Suprapubic skin (tissue), 4 donors: ENCODE results near the gene MICU1. TPM values are rescaled to one million over a fixed set of nuclear protein-coding genes. Genes with fewer than 3 reads are reported as not detected.

Experiments used
- DNase-seq, 2 donors: peaks; one replicate each; pipeline ENCODE4 v3.0.0-alpha.2; 2019; ENCODE audit warnings: low spot score in 2 of 2
- H3K27ac ChIP-seq: fragments of 200-600 bp; sonication (generic); one replicate; pipeline ENCODE4 v1.5.1; 2019
- H3K27me3 ChIP-seq: fragments of 200-600 bp; sonication (generic); one replicate; pipeline ENCODE4 v1.5.1; 2019
- H3K36me3 ChIP-seq: fragments of 200-600 bp; sonication (generic); one replicate; pipeline ENCODE4 v1.5.1; 2019
- H3K4me1 ChIP-seq: fragments of 200-600 bp; sonication (generic); one replicate; pipeline ENCODE4 v1.5.1; 2019
- H3K4me3 ChIP-seq: fragments of 200-600 bp; sonication (generic); one replicate; pipeline ENCODE4 v1.5.1; 2019; ENCODE audit warnings: mild to moderate bottlenecking
- H3K9me3 ChIP-seq: fragments of 200-600 bp; sonication (generic); one replicate; pipeline ENCODE4 v1.5.1; 2019
- CTCF ChIP-seq, 2 donors: fragments of 200-600 bp in 1 of 2; fragments of 450-650 bp in 1 of 2; sonication (generic) in 1 of 2; IDR thresholded peaks; one replicate each; pipeline ENCODE4 v1.5.1; 2016 to 2019; ENCODE audit warnings: antibody characterized with exemption in 2 of 2, mild to moderate bottlenecking in 1 of 2, moderate library complexity in 1 of 2
- EP300 ChIP-seq: sonication (generic); formaldehyde crosslinking; IDR thresholded peaks from one replicate; pipeline ENCODE4 v1.6.1; 2017; ENCODE audit warnings: antibody characterized with exemption
- POLR2A ChIP-seq, 2 donors: fragments of 450-650 bp; IDR thresholded peaks; one replicate each; pipeline ENCODE4 v1.6.1; 2017; ENCODE audit warnings: antibody characterized with exemption in 2 of 2, mild to moderate bottlenecking in 2 of 2, moderate library complexity in 2 of 2
- POLR2AphosphoS5 ChIP-seq, 3 donors: sonication (generic); formaldehyde crosslinking; IDR thresholded peaks; one replicate each; pipeline ENCODE4 v1.6.1; 2017; ENCODE audit warnings: antibody characterized with exemption in 3 of 3
- WGBS: methylation state at CpG from one replicate; pipeline ENCODE4 v1.1.5; 2018; 5-methylcytosine and 5-hydroxymethylcytosine counted together
- total RNA-seq, 4 donors: library from RNA; depleted of rRNA; stranded (reverse); fragments of >200 nt; gene quantifications; one replicate each; pipeline ENCODE4 v1.1.0, GENCODE V29; 2016

Gene MICU1
- total RNA-seq, 4 donors from 2014 or later = 34.1 to 37.6 (median 35.6) TPM

- Histone ChIP-seq H3K4me1 (no peaks in the 10 kb centered on the region), H3K4me3 (no peak overlapping the region), H3K9me3 (no peaks in the 10 kb centered on the region), H3K27me3 (no peaks in the 10 kb centered on the region), H3K27ac (no peak overlapping the region), H3K36me3 (peaks cover 4% of the 10 kb centered on the region)
- TF ChIP-seq CTCF (IDR thresholded peaks at IDR 0.05) (no peak), EP300 (no peak), POLR2A (IDR thresholded peaks at IDR 0.05) (no peak), POLR2AphosphoS5 (IDR thresholded peaks at IDR 0.05) (no peak)
- no peak for DNase-seq
- WGBS = 96% methylated on average over 5 of the region's 5 CpGs
Measured at GRCh38 chr10:72523062-72523461, 102.8 kb downstream of the MICU1 start.

DNA sequence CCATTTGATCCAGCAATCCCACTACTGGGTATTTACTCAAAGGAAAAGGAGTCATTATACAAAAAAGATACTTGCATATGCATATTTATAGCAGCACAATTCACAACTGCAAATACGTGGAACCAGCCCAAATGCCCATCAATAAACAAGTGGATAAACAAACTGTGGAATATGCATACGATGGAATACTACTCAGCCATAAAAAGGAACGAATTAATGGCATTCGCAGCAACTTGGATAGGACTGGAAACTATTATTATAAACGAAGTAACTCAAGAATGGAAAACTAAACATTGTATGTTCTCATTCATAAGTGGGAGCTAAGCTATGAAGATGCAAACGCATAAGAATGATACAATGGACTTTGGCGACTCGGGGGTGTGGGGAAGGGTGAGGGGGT lies 108.6 kb downstream of the MICU1 start:
- H3K27me3 ChIP-seq = no peaks in the 10 kb centered on the region
- H3K4me3 ChIP-seq = no peak overlapping the region
- no peaks in the 10 kb centered on the region for H3K4me1 ChIP-seq
- WGBS = 97% methylated on average over 8 of the region's 8 CpGs
- H3K27ac ChIP-seq = no peak overlapping the region
- no peak for DNase-seq
- no peak for TF ChIP-seq CTCF (IDR thresholded peaks at IDR 0.05)
- TF ChIP-seq EP300 = no peak
- no peak for TF ChIP-seq POLR2A (IDR thresholded peaks at IDR 0.05)
- no peak for TF ChIP-seq POLR2AphosphoS5 (IDR thresholded peaks at IDR 0.05)
- H3K9me3 ChIP-seq = no peaks in the 10 kb centered on the region
- H3K36me3 ChIP-seq = peaks cover 4% of the 10 kb centered on the region

DNA sequence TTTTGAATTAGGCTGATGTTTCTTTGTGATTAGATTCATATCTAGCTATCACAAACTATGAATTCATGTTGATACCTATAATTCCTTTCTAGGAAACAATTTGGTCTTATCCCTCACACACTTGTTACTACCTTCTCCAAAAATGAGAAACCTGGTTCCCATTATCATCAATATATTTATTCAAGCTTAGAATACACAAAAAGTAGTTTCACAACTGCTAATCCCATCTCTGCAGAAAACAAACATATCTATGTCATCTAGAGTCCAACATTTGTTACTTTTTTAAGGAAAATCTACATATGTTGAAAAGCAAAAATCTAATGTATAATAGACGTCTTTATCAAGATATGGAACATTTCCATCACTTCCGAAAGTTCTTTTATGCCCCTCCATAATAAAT lies 110.4 kb downstream of the MICU1 start:
- H3K27me3 ChIP-seq = no peaks in the 10 kb centered on the region
- 80% methylated on average over 2 of the region's 2 CpGs for WGBS
- H3K36me3 ChIP-seq = peaks cover 4% of the 10 kb centered on the region

GRCh38 chr10:72513910-72514309 lies 112.0 kb downstream of the MICU1 start:
- Histone ChIP-seq H3K4me1 (no peaks in the 10 kb centered on the region), H3K27me3 (no peaks in the 10 kb centered on the region), H3K36me3 (peaks cover 4% of the 10 kb centered on the region), H3K4me3 (no peak overlapping the region), H3K27ac (no peak overlapping the region), H3K9me3 (no peaks in the 10 kb centered on the region)
- DNase-seq = no peak
- TF ChIP-seq EP300 = no peak
- no peak for TF ChIP-seq CTCF (IDR thresholded peaks at IDR 0.05)
- no peak for TF ChIP-seq POLR2AphosphoS5 (IDR thresholded peaks at IDR 0.05)
- TF ChIP-seq POLR2A (IDR thresholded peaks at IDR 0.05) = no peak

More for the DNA sequence above, 110.4 kb downstream of the MICU1 start:
- Histone ChIP-seq H3K9me3 (no peaks in the 10 kb centered on the region), H3K27ac (no peak overlapping the region), H3K4me1 (no peaks in the 10 kb centered on the region), H3K4me3 (no peak overlapping the region)
- DNase-seq = no peak
- TF ChIP-seq POLR2A (IDR thresholded peaks at IDR 0.05) (no peak), POLR2AphosphoS5 (IDR thresholded peaks at IDR 0.05) (no peak), EP300 (no peak), CTCF (IDR thresholded peaks at IDR 0.05) (no peak)

DNA sequence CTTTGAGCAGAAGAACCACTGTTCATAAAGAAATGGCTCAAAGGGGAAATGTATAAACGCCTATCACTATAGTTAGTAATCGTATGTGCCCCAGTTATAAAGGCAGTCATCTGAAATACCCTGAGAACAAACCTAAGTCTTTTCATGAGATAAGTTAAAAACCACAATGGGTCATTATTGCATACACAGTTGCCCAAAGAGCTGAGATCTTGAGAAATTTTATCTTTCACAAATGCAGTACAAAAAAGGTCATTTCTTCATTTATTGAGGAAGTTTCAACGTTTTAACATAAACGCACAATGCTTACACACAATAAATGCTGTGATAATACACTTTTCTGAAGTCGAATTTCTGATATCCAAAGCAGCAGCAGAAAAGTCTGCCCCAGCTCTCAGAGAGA lies 114.4 kb downstream of the MICU1 start:
- Histone ChIP-seq H3K9me3 (no peaks in the 10 kb centered on the region), H3K4me1 (no peaks in the 10 kb centered on the region), H3K27ac (no peak overlapping the region), H3K27me3 (no peaks in the 10 kb centered on the region), H3K36me3 (no peaks in the 10 kb centered on the region), H3K4me3 (no peak overlapping the region)
- no peak for DNase-seq
- 89% methylated on average over 5 of the region's 5 CpGs for WGBS
- TF ChIP-seq EP300 (no peak), CTCF (IDR thresholded peaks at IDR 0.05) (no peak), POLR2AphosphoS5 (IDR thresholded peaks at IDR 0.05) (no peak), POLR2A (IDR thresholded peaks at IDR 0.05) (no peak)
